HepG2 (cell line): ENCODE measurements around the gene UAP1. TPM values are rescaled to one million over a fixed set of nuclear protein-coding genes. Genes with fewer than 3 reads are reported as not detected.

Experiments
- ATAC-seq: fragments of 200-7000 bp; cut with Tn5 transposase; 3 replicates; pipeline ENCODE4 v1.9.1; 2020; ENCODE audit warnings: mild to moderate bottlenecking, moderate library complexity
- BruUV-seq: library from RNA; stranded (reverse); fragments of 400-500 nt; replicated peaks from 2 replicates; lab custom pipeline; 2021; lab: Mats Ljungman, UMichigan
- CTCF ChIA-PET: fragments of 300-600 bp; formaldehyde crosslinking; extraction: SDS; loops from one replicate; lab custom pipeline; 2021; ENCODE audit warnings: low total read pairs, inconsistent platforms, low intra/inter-chr PET ratio; lab: Yijun Ruan, JAX
- POLR2A ChIA-PET: fragments of 350-600 bp; sonication (Branson Sonifier 250); formaldehyde crosslinking; loops from one replicate; lab custom pipeline; 2020; ENCODE audit warnings: antibody characterized with exemption, inconsistent platforms; lab: Yijun Ruan, JAX
- DNase-seq: peaks from one replicate; pipeline ENCODE4 v3.0.0-alpha.2; 2015; ENCODE audit warnings: low spot score
- FAIRE-seq: peaks from 3 replicates; lab custom pipeline; 2011; peaks lifted over from hg19 to GRCh38; lab: Jason Lieb, UNC
- H2AFZ ChIP-seq: one replicate; pipeline ENCODE4 v1.6.1; 2011; ENCODE audit warnings: low read length, inconsistent platforms
- H3K27ac ChIP-seq: fragments of 300-600 bp; 3 replicates; pipeline ENCODE4 v1.8.0; 2011; ENCODE audit warnings: mixed run types, mild to moderate bottlenecking, mixed read lengths, low read length, inconsistent platforms; ENCODE audit not compliant: insufficient read depth; ENCODE audit errors: extremely low read length
- H3K27me3 ChIP-seq, 2 experiments: fragments of 200-600 bp in 1 of 2; 2 replicates in 1 of 2; 3 replicates in 1 of 2; pipeline versions ENCODE4 v1.6.0 to v1.8.0; 2011; ENCODE audit warnings: low read length in 2 of 2, mild to moderate bottlenecking in 2 of 2, moderate library complexity in 2 of 2, inconsistent platforms in 1 of 2; ENCODE audit not compliant: insufficient read depth in 2 of 2, control insufficient read depth in 1 of 2
- H3K36me3 ChIP-seq, 2 experiments: fragments of 200-600 bp in 1 of 2; replicated peaks in 1 of 2; 2 replicates in 1 of 2; 3 replicates in 1 of 2; pipeline versions ENCODE4 v1.5.1 to v1.8.0; 2011; ENCODE audit warnings: low read length in 2 of 2, inconsistent platforms in 1 of 2; ENCODE audit not compliant: insufficient read depth in 2 of 2, control insufficient read depth in 1 of 2
- H3K4me1 ChIP-seq: 2 replicates; pipeline ENCODE4 v1.5.1; 2012; ENCODE audit warnings: low read length, inconsistent platforms; ENCODE audit not compliant: insufficient read depth
- H3K4me2 ChIP-seq: 2 replicates; pipeline ENCODE4 v1.6.0; 2011; ENCODE audit warnings: low read depth, low read length, inconsistent platforms
- H3K4me3 ChIP-seq, 3 experiments: fragments of 200-600 bp in 1 of 3; sonication (generic), shearing (Covaris generic) in 1 of 3; replicated peaks in 1 of 3; 2 replicates each; pipeline ENCODE4 v1.5.1; 2011 to 2016; ENCODE audit warnings: low read length in 3 of 3, inconsistent platforms in 2 of 3, low read depth in 2 of 3, mild to moderate bottlenecking in 2 of 3, control low read depth in 1 of 3, mixed read lengths in 1 of 3; ENCODE audit not compliant: insufficient read depth in 1 of 3
- H3K79me2 ChIP-seq: one replicate; pipeline ENCODE4 v1.6.1; 2011; ENCODE audit warnings: low read length, inconsistent platforms; ENCODE audit not compliant: insufficient read depth
- H3K9ac ChIP-seq: 2 replicates; pipeline ENCODE4 v1.6.0; 2011; ENCODE audit warnings: mild to moderate bottlenecking, low read depth, low read length, inconsistent platforms; ENCODE audit not compliant: insufficient read depth
- H3K9me3 ChIP-seq: 2 replicates; pipeline ENCODE4 v1.5.1; 2012; ENCODE audit warnings: mild to moderate bottlenecking, low read length
- H4K20me1 ChIP-seq: 2 replicates; pipeline ENCODE4 v1.6.0; 2011; ENCODE audit warnings: inconsistent platforms, mild to moderate bottlenecking, low read length, moderate library complexity; ENCODE audit not compliant: insufficient read depth
- CENPT ChIP-seq: sonication (generic); formaldehyde crosslinking; IDR thresholded peaks from 2 replicates; pipeline ENCODE4 v1.8.0; 2022; ENCODE audit warnings: low read depth, mild to moderate bottlenecking, moderate library complexity, missing genetic modification reagents
- HNF4A ChIP-seq: sonication (generic); formaldehyde crosslinking; IDR thresholded peaks from 2 replicates; pipeline ENCODE4 v1.4.0; 2020; ENCODE audit warnings: missing genetic modification reagents
- KDM2A ChIP-seq: sonication (generic); formaldehyde crosslinking; IDR thresholded peaks from 2 replicates; pipeline ENCODE4 v1.4.0; 2020; ENCODE audit warnings: low read depth, missing genetic modification reagents, borderline replicate concordance
- KDM5B ChIP-seq: sonication (generic); formaldehyde crosslinking; IDR thresholded peaks from 2 replicates; pipeline ENCODE4 v1.4.0; 2020; ENCODE audit warnings: missing genetic modification reagents, mild to moderate bottlenecking, borderline replicate concordance
- NCOR1 ChIP-seq: fragments of 200-600 bp; sonication (generic); IDR thresholded peaks from 2 replicates; pipeline ENCODE4 v1.7.0; 2017; ENCODE audit warnings: antibody characterized with exemption, low read length, borderline replicate concordance
- POGZ ChIP-seq: sonication (generic); formaldehyde crosslinking; IDR thresholded peaks from 2 replicates; pipeline ENCODE4 v1.4.0; 2020; ENCODE audit warnings: mild to moderate bottlenecking, missing genetic modification reagents
- POLR2A ChIP-seq, 2 experiments: IDR thresholded peaks; 2 replicates each; pipeline ENCODE4 v1.6.1; 2011; ENCODE audit warnings: low read depth in 2 of 2, low read length in 2 of 2, mild to moderate bottlenecking in 1 of 2, moderate library complexity in 1 of 2; ENCODE audit not compliant: insufficient read depth in 1 of 2
- SOX5 ChIP-seq: IDR thresholded peaks from 2 replicates; pipeline ENCODE4 v1.6.1; 2016; ENCODE audit warnings: borderline replicate concordance
- ZFP36L1 ChIP-seq: sonication (generic); formaldehyde crosslinking; IDR thresholded peaks from 2 replicates; pipeline ENCODE4 v1.8.0; 2022; ENCODE audit warnings: mild to moderate bottlenecking, missing genetic modification reagents, moderate library complexity
- ZNF12 ChIP-seq: sonication (generic); formaldehyde crosslinking; IDR thresholded peaks from 2 replicates; pipeline ENCODE4 v1.5.0; 2020; ENCODE audit warnings: missing genetic modification reagents
- ZNF335 ChIP-seq: sonication (generic); formaldehyde crosslinking; IDR thresholded peaks from 2 replicates; pipeline ENCODE4 v1.4.0; 2020; ENCODE audit warnings: missing genetic modification reagents
- ZNF749 ChIP-seq: sonication (generic); formaldehyde crosslinking; IDR thresholded peaks from 2 replicates; pipeline ENCODE4 v1.8.0; 2022; ENCODE audit warnings: mild to moderate bottlenecking, missing genetic modification reagents, moderate library complexity, borderline replicate concordance
- ZNF761 ChIP-seq: sonication (generic); formaldehyde crosslinking; conservative IDR thresholded peaks from 2 replicates; pipeline ENCODE4 v1.4.0; 2020; ENCODE audit warnings: mild to moderate bottlenecking, missing genetic modification reagents
- WGBS: methylation state at CpG from one replicate; pipeline ENCODE4 v1.1.6; 2017; ENCODE audit warnings: low lambda C conversion rate; 5-methylcytosine and 5-hydroxymethylcytosine counted together
- in situ Hi-C: cut with HindIII; loops from 2 replicates; pipeline ENCODE4 v1.10.0; 2017; ENCODE audit warnings: low pct_unique_long_range_greater_than_20kb; ENCODE audit not compliant: extremely low pct_ligation_motif_present
- intact Hi-C: fragments of 100-400 bp; cut with micrococcal nuclease; formaldehyde crosslinking; loops from one replicate; pipeline ENCODE4 v1.10.0; 2022; ENCODE audit not compliant: unreplicated experiment
- polyA plus RNA-seq, 8 experiments: library from polyadenylated mRNA; depleted of rRNA in 3 of 8; stranded (reverse) in 7 of 8; unstranded in 1 of 8; fragments of >200 nt; fragmentation: Illumina TruSeq in 4 of 8; extraction: Trizol in 4 of 8; gene quantifications; 2 replicates each; pipeline versions ENCODE4 v1.2.1 to v1.2.3, GENCODE V29; 2011 to 2016; ENCODE audit warnings: low read depth in 4 of 8, missing spikeins in 1 of 8, mixed read lengths in 1 of 8; ENCODE audit not compliant: insufficient read depth in 1 of 8
- total RNA-seq, 5 experiments: library from RNA; depleted of rRNA; stranded (reverse); fragments of >200 nt; fragmentation: Illumina TruSeq; extraction: Trizol; gene quantifications; 2 replicates each; pipeline ENCODE4 v1.2.3, GENCODE V29; 2016; ENCODE audit warnings: low read depth in 1 of 5
- TF ChIP-seq, protein P1 (sequence below), 2 experiments: sonication (generic) in 1 of 2; formaldehyde crosslinking in 1 of 2; IDR thresholded peaks; 2 replicates each; pipeline versions ENCODE4 v1.5.1 to v1.6.1; 2011 to 2020; ENCODE audit warnings: borderline replicate concordance in 1 of 2, low read depth in 1 of 2, low read length in 1 of 2, mild to moderate bottlenecking in 1 of 2, missing genetic modification reagents in 1 of 2, moderate library complexity in 1 of 2
- TF ChIP-seq, protein P2 (sequence below): sonication (generic); formaldehyde crosslinking; IDR thresholded peaks from 2 replicates; pipeline ENCODE4 v1.4.0; 2020; ENCODE audit warnings: missing genetic modification reagents
- TF ChIP-seq, protein P3 (sequence below): sonication (generic); formaldehyde crosslinking; IDR thresholded peaks from 2 replicates; pipeline ENCODE4 v1.5.1; 2020; ENCODE audit warnings: missing genetic modification reagents, mild to moderate bottlenecking, borderline replicate concordance

The UAP1 gene
- total and polyA plus RNA-seq, 2 of the 13 experiments (the other 11 are each of a cell fraction or from before 2014, with no cell fraction given) = 48.4 to 117 TPM

DNA sequence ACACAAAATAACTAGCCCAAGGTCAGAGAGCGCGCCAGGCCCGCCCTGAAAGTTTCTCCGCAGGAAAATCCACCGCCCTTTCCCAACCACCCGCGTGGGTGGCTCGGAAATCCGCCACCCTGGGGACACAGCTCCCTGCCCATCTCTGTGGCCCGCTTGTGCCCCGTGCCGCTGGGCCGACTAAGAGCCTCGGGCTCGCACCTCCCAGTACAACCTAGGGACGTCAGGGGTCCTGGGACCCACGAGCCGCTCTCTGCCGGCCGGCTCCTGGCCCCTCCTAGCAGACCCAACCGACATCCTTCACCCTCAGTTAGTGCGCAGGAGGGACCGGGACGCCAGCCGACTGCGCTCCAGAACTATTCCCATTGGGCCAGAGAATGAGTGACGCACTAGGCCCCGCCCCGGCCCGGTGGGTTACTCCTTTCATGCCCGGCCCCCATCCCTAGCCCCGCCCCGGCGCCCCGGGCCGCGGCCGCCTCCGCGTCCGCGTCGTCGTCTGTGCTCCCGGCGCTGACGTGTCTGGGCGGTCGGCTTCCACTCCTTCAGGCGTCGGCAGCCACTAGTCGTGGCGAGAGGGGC lies 396 bp upstream of the UAP1 start (continued):
- TF ChIP-seq, protein P1, sequence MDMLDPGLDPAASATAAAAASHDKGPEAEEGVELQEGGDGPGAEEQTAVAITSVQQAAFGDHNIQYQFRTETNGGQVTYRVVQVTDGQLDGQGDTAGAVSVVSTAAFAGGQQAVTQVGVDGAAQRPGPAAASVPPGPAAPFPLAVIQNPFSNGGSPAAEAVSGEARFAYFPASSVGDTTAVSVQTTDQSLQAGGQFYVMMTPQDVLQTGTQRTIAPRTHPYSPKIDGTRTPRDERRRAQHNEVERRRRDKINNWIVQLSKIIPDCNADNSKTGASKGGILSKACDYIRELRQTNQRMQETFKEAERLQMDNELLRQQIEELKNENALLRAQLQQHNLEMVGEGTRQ (IDR thresholded peaks at IDR 0.05; ENCODE audit: low read depth, low read length) = no peak
- TF ChIP-seq, protein P1 (CRISPR knock-in tag; IDR thresholded peaks at IDR 0.05; ENCODE audit: borderline replicate concordance) = no peak
- TF ChIP-seq ZFP36L1 (no peak), SOX5 (CRISPR knock-in tag) (no peak), NCOR1 (0 out of 2 replicates have a peak, but pooled peaks have one; percentile 1), KDM5B (CRISPR knock-in tag) (no peak; the same call in 1 of the 2 replicates), ZNF749 (CRISPR knock-in tag) (no peak), ZNF12 (CRISPR knock-in tag) (no peak), ZNF761 (CRISPR knock-in tag) (0 out of 2 replicates have a peak, but pooled peaks have one; percentile 35), KDM2A (CRISPR knock-in tag) (no peak; the same call in 1 of the 2 replicates)

DNA sequence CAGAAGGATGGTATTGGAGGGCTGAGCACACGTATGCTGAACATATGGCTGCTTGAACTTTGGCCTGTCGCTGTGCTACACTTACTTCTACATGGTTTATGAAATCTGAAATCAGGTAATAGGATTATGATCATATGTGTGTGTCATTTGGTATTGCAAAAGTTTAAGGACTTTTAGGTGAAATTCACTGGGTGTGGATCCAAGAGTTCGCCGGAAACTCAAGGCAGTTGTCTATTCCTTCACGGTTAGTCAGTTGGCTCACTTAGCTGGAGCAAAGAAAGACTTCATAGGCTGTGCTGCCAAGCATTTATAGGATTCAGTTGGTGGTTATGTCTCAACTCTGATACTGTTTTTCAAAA lies 927 bp downstream of the UAP1 start:
- H3K9me3 ChIP-seq = no peaks in the 10 kb centered on the region
- peak overlapping the region; percentile 95 for H3K27ac ChIP-seq
- POLR2A ChIA-PET = interaction anchor here (1.5 kb wide), 2 partner anchors 11 to 12 kb away, joined by 3 read pairs; no protein-coding TSS in a partner anchor
- H3K9ac ChIP-seq = peak overlapping the region; percentile 97
- ATAC-seq = peak; percentile 36
- DNase-seq = peak; percentile 29
- in situ Hi-C loops (no loop called here), intact Hi-C loops (loop anchor here (5.0 kb wide), 1 partner anchor 35 kb away; no protein-coding TSS in a partner anchor)
- TSS peak; percentile 50 for BruUV-seq
- H3K4me3 ChIP-seq = peak overlapping the region; percentile 79 to 100 (median 96)
- peaks cover 53% of the 10 kb centered on the region for H3K4me1 ChIP-seq
- WGBS = 0% methylated on average over 5 of the region's 5 CpGs
- H3K79me2 ChIP-seq = peaks cover 51% of the 10 kb centered on the region
- H3K36me3 ChIP-seq = peaks cover 0 to 9% of the 10 kb centered on the region in 2 experiments; a peak in 3 of 5 replicates
- no peaks in the 10 kb centered on the region; a peak in 1 of 5 replicates for H3K27me3 ChIP-seq
- no peak for FAIRE-seq
- CTCF ChIA-PET = no interaction called here
- peaks cover 15% of the 10 kb centered on the region; the same call in 1 of the 2 replicates for H4K20me1 ChIP-seq
- H3K4me2 ChIP-seq = peak overlapping the region; percentile 90
- no peak overlapping the region for H2AFZ ChIP-seq
- TF ChIP-seq CENPT (CRISPR knock-in tag) = no peak
- TF ChIP-seq POLR2A (IDR thresholded peaks at IDR 0.05; ENCODE audit: insufficient read depth in 1 of 2, low read depth in 2 of 2, low read length in 2 of 2) = peak in 1 of 2 experiments; percentile 41; a peak in 1 of 4 replicates
- TF ChIP-seq ZNF335 (CRISPR knock-in tag) = 0 out of 2 replicates have a peak, but pooled peaks have one; percentile 22
- no peak for TF ChIP-seq POGZ
- TF ChIP-seq, protein P2, sequence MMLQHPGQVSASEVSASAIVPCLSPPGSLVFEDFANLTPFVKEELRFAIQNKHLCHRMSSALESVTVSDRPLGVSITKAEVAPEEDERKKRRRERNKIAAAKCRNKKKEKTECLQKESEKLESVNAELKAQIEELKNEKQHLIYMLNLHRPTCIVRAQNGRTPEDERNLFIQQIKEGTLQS (CRISPR knock-in tag) = no peak
- TF ChIP-seq, protein P3, sequence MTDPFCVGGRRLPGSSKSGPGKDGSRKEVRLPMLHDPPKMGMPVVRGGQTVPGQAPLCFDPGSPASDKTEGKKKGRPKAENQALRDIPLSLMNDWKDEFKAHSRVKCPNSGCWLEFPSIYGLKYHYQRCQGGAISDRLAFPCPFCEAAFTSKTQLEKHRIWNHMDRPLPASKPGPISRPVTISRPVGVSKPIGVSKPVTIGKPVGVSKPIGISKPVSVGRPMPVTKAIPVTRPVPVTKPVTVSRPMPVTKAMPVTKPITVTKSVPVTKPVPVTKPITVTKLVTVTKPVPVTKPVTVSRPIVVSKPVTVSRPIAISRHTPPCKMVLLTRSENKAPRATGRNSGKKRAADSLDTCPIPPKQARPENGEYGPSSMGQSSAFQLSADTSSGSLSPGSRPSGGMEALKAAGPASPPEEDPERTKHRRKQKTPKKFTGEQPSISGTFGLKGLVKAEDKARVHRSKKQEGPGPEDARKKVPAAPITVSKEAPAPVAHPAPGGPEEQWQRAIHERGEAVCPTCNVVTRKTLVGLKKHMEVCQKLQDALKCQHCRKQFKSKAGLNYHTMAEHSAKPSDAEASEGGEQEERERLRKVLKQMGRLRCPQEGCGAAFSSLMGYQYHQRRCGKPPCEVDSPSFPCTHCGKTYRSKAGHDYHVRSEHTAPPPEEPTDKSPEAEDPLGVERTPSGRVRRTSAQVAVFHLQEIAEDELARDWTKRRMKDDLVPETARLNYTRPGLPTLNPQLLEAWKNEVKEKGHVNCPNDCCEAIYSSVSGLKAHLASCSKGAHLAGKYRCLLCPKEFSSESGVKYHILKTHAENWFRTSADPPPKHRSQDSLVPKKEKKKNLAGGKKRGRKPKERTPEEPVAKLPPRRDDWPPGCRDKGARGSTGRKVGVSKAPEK (CRISPR knock-in tag) = no peak
- TF ChIP-seq HNF4A (CRISPR knock-in tag) = peak; percentile 68
